C4-2B (cell line): ENCODE results near the gene PLEKHD1.

ENCODE experiments used
- H3K27ac ChIP-seq: fragments of 450-650 bp; 2 replicates; pipeline ENCODE4 v1.5.1; 2017
- ZFX ChIP-seq: fragments of 450-650 bp; IDR thresholded peaks from 2 replicates; pipeline ENCODE4 v1.6.1; 2017
- TF ChIP-seq, protein P1 (sequence below): fragments of 450-650 bp; conservative IDR thresholded peaks from 2 replicates; pipeline ENCODE4 v1.5.1; 2017; ENCODE audit warnings: mild to moderate bottlenecking

PLEKHD1 gene

DNA sequence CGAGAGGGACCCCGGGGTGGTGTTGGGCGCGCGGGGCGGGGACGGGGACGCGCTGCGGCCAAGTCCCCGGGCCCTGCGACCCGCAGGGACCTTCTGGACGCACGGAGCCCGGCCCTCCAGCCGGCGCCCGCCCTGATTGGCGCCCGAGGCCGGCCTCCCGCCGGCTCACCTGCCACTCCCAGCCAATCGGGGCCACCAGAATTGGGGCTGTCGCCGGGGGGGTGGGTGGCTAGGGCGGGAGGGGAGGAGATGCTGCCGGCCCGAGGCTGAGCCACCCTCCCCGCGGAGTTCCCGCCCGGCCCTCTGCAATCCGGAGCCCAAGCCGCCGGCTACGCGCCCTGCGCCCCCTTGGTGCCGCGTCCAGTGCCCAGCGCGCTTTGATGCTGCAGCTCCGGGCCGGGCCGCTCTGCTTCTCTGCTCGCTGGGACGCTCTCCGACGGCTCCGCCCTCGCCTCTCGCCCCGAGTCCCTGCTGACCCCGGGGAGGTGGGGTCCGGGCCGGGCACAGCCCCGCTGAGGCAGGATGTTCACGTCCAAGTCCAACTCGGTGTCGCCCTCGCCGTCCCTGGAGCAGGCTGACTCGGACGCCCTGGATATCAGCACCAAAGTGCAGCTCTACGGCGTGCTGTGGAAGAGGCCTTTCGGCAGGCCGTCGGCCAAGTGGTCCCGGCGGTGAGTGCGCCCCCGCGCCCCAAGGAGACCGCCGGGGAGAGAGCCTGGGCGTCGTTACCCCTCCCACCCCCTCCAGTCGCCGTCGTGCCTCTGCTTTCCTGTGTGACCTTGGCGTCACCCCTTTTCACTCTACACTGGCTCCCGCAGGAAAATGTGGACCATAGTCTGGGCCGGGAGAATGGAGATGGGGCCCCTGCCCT, at the start of gene PLEKHD1:
Gene PLEKHD1, plus strand, starts transcription at position 285 of the 871 bp plus-strand sequence. Its CDS starts 238 bp downstream, at position 523.
- peak within 1 kb of the TSS; percentile 53 for H3K27ac ChIP-seq
- TF ChIP-seq ZFX, result 0 out of 2 replicates have a peak, but pooled peaks have one; percentile 0
- TF ChIP-seq, protein P1, sequence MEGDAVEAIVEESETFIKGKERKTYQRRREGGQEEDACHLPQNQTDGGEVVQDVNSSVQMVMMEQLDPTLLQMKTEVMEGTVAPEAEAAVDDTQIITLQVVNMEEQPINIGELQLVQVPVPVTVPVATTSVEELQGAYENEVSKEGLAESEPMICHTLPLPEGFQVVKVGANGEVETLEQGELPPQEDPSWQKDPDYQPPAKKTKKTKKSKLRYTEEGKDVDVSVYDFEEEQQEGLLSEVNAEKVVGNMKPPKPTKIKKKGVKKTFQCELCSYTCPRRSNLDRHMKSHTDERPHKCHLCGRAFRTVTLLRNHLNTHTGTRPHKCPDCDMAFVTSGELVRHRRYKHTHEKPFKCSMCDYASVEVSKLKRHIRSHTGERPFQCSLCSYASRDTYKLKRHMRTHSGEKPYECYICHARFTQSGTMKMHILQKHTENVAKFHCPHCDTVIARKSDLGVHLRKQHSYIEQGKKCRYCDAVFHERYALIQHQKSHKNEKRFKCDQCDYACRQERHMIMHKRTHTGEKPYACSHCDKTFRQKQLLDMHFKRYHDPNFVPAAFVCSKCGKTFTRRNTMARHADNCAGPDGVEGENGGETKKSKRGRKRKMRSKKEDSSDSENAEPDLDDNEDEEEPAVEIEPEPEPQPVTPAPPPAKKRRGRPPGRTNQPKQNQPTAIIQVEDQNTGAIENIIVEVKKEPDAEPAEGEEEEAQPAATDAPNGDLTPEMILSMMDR, result no peak

DNA sequence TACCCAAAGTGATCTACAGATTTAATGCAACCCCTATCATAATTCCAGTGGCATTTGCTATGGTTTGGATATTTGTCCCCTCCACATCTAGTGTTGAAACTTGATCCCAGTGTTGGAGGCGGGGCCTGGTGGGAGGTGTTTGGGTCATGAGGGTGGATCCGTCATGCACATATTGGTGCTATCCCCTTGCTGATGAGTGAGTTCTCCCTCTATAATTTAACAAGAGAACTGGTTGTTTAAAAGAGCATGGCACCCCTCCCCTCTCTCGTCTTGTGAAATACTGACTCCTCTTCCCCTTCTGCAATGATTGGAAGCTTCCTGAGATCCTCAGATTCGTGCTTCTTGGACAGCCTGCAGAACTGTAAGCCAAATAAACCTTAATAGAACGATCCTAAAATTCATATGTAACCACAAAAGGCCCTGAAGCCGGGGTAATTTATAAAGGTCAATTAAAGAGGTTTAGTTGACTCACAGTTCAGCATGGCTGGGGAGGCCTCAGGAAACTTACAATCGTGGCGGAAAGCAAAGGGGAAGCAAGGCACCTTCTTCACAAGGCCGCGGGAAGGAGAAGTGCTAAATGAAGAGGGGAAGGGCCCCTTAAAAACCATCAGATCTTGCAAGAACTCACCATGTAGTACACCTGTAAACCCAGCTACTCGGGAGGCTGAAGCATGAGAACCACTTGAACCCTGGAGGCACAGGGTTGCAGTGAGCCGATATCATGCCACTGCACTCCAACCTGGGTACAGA, 44.8 kb upstream of the PLEKHD1 start:
- no peak overlapping the region for H3K27ac ChIP-seq
- TF ChIP-seq, protein P1, result no peak
- TF ChIP-seq ZFX, result no peak

DNA sequence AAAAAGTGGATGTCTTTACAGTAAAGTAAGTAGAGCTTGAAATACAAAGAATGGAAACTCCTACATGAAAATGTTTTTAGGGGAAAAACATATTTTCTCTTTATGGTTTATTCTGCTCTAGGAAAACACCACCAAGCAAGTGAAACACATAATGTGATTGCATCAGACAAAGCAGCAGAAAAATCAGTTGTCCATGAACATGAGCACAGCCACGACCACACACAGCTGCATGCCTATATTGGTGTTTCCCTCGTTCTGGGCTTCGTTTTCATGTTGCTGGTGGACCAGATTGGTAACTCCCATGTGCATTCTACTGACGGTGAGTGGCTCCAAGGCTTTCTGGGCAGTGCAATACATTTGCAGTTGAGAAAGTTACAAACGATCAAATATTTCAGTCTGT, 42.6 kb upstream of the PLEKHD1 start:
- H3K27ac ChIP-seq, result no peak overlapping the region
- TF ChIP-seq ZFX, result no peak
- TF ChIP-seq, protein P1, result no peak

DNA sequence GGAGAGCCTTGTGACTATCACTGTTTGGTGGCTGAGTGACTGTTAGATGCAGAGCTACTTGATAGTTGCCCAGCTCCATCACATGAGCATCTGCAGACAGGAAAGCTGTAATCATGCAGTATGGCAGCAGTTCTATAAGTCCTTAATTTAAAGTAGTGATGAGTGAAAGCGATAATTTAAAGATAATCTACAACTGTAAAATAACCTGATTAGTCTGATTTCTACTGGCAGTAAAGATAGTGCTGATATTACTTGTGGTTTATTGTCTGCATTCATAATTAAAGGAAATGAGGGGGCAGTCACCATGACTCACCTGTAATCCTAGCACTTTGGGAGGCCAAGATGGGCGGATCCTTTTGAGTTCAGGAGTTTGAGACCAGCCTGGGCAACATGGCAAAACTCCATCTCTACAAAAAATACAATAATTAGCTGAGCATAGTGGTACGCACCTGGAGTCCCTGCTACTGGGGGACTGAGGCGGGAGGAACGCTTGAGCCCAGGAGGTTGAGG, 41.2 kb upstream of the PLEKHD1 start:
- H3K27ac ChIP-seq, result no peak overlapping the region
- no peak for TF ChIP-seq ZFX
- TF ChIP-seq, protein P1, result no peak

DNA sequence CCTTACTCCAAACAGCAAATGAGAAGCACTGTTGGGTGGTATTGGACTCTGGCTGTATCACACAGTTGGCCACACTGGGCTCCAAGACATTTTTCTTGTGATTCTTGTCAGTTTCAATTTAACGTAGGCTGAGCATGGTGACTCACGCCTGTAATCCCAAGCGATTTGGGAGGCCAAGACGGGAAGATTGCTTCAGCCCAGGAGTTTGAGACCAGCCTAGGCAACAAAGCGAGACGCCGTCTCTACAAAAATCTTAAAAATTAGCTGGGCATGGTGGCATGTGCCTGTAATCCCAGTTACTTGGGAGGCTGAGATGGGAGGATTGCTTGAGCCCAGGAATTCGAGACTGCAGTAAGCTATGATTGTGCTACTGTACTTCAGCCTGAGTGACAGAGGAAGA, 35.3 kb upstream of the PLEKHD1 start:
- H3K27ac ChIP-seq, result no peak overlapping the region
- TF ChIP-seq, protein P1, result no peak
- no peak for TF ChIP-seq ZFX

DNA sequence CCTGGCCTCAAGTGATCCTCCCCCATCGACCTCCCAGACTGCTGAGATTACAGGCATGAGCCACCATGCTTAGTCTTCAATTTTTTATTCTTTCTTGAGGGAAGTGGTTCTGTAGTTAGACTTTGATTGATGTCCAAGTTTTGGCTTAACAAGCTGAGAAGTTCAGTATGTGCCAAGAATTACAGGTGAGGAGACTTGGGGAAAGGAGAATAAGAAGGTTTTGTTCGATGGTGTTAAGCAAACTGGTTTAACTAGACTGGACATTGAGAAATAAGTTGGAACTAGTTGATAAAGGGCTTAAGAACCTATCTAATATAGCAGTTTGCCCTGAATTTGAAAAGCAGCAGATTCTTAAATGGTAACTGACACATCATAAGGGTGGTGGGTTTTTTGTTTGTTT, 32.6 kb upstream of the PLEKHD1 start:
- H3K27ac ChIP-seq, result peak overlapping the region; percentile 64
- no peak for TF ChIP-seq ZFX
- TF ChIP-seq, protein P1, result no peak

DNA sequence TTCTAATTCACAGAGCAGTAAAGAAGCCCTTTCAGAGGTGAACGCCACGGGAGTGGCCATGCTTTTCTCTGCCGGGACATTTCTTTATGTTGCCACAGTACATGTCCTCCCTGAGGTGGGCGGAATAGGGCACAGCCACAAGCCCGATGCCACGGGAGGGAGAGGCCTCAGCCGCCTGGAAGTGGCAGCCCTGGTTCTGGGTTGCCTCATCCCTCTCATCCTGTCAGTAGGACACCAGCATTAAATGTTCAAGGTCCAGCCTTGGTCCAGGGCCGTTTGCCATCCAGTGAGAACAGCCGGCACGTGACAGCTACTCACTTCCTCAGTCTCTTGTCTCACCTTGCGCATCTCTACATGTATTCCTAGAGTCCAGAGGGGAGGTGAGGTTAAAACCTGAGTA, 26.2 kb upstream of the PLEKHD1 start:
- TF ChIP-seq, protein P1, result no peak
- no peak for TF ChIP-seq ZFX

More for the DNA sequence above, 26.2 kb upstream of the PLEKHD1 start:
- H3K27ac ChIP-seq, result peak overlapping the region; percentile 65
